PFSK-1 (cell line): ENCODE measurements around the gene EXD2.

Experiments used
- POLR2AphosphoS5 ChIP-seq: IDR thresholded peaks from 2 replicates; pipeline ENCODE4 v1.6.1; 2012; ENCODE audit warnings: low read depth, mild to moderate bottlenecking, control low read depth, low read length, moderate library complexity
- TF ChIP-seq, protein P1 (sequence below), 2 experiments: IDR thresholded peaks; 2 replicates each; pipeline versions ENCODE4 v1.6.1 to v1.8.0; 2011 to 2012; ENCODE audit warnings: low read depth in 2 of 2, low read length in 2 of 2, control low read depth in 1 of 2, inconsistent platforms in 1 of 2, mild to moderate bottlenecking in 1 of 2, moderate library complexity in 1 of 2; ENCODE audit not compliant: insufficient read depth in 1 of 2

DNA sequence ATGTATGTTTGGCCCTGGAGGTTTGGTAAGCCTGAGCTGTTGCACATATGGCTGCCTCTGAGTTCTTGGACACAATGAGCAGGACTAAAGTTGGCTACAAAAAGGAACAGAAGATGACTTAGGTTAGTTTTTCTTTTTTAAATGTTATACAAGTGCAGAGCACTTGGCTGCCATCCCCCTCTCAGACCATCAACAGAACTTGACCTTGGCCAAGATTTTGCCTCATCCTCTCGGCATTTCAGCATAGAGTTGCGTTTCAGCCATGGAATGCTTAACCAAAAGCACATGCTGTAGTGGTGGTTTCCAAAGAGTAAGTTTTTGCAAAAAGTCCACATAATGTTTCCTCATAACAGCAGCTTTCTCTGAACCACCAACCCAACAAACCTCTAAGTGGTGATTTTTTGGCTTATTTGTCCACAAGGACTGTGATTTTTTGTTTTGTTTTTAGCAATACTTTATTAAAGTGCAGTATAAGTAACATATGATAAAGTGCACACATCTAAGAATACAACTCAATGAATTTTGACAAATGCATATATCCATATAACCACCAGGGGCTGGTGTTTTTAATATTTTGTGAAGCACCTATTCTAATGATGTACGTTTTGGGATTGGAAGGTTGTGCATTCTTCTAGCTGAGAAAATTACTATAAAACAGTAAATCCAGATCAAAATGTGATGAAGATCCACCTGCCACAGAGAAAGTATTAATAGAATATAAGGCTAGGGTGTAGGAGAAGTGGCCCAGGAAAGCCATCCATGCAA lies 56.6 kb downstream of the EXD2 start:
- TF ChIP-seq, protein P1, sequence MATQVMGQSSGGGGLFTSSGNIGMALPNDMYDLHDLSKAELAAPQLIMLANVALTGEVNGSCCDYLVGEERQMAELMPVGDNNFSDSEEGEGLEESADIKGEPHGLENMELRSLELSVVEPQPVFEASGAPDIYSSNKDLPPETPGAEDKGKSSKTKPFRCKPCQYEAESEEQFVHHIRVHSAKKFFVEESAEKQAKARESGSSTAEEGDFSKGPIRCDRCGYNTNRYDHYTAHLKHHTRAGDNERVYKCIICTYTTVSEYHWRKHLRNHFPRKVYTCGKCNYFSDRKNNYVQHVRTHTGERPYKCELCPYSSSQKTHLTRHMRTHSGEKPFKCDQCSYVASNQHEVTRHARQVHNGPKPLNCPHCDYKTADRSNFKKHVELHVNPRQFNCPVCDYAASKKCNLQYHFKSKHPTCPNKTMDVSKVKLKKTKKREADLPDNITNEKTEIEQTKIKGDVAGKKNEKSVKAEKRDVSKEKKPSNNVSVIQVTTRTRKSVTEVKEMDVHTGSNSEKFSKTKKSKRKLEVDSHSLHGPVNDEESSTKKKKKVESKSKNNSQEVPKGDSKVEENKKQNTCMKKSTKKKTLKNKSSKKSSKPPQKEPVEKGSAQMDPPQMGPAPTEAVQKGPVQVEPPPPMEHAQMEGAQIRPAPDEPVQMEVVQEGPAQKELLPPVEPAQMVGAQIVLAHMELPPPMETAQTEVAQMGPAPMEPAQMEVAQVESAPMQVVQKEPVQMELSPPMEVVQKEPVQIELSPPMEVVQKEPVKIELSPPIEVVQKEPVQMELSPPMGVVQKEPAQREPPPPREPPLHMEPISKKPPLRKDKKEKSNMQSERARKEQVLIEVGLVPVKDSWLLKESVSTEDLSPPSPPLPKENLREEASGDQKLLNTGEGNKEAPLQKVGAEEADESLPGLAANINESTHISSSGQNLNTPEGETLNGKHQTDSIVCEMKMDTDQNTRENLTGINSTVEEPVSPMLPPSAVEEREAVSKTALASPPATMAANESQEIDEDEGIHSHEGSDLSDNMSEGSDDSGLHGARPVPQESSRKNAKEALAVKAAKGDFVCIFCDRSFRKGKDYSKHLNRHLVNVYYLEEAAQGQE (IDR thresholded peaks at IDR 0.05; ENCODE audit: insufficient read depth in 1 of 2, low read depth in 2 of 2, low read length in 2 of 2): no peak
- TF ChIP-seq POLR2AphosphoS5: no peak
